Bronchial epithelial cell (primary cell): Measurements from ENCODE around the gene YWHAG. TPM values are rescaled to one million over a fixed set of nuclear protein-coding genes. Genes with fewer than 3 reads are reported as not detected.

ENCODE experiments used
- DNase-seq: peaks from one replicate; pipeline ENCODE4 v3.0.0-alpha.2; 2010; ENCODE audit warnings: low read depth
- FAIRE-seq: peaks from 2 replicates; lab custom pipeline; 2011; peaks lifted over from hg19 to GRCh38; lab: Jason Lieb, UNC
- H3K27me3 ChIP-seq: 2 replicates; pipeline ENCODE4 v1.5.1; 2011; ENCODE audit warnings: low read length; ENCODE audit not compliant: control insufficient read depth, insufficient read depth
- H3K36me3 ChIP-seq: 2 replicates; pipeline ENCODE4 v1.5.1; 2011; ENCODE audit warnings: low read length; ENCODE audit not compliant: control insufficient read depth, insufficient read depth
- H3K4me3 ChIP-seq: 2 replicates; pipeline ENCODE4 v1.5.1; 2011; ENCODE audit warnings: mild to moderate bottlenecking, low read depth, low read length, control low read depth
- CTCF ChIP-seq: IDR thresholded peaks from 2 replicates; pipeline ENCODE4 v1.5.1; 2011; ENCODE audit warnings: mild to moderate bottlenecking, moderate library complexity, low read length, control low read depth, inconsistent platforms; ENCODE audit not compliant: insufficient read depth, severe bottlenecking
- total RNA-seq: library from RNA; depleted of rRNA; stranded (reverse); fragments of >200 nt; gene quantifications from 2 replicates; pipeline ENCODE4 v1.2.1, GENCODE V29; 2014

The YWHAG gene
- total RNA-seq, 1 donor from 2014 or later, result 112 TPM

- no peaks in the 10 kb centered on the region for H3K36me3 ChIP-seq
- H3K4me3 ChIP-seq, result no peak overlapping the region
- DNase-seq, result no peak
- no peak for FAIRE-seq
- H3K27me3 ChIP-seq, result no peaks in the 10 kb centered on the region
- no peak for TF ChIP-seq CTCF
Measured at GRCh38 chr7:76381814-76382213, 23.0 kb upstream of the YWHAG start.

GRCh38 chr7:76380623-76380966 is 21.8 kb upstream of the YWHAG start:
- no peaks in the 10 kb centered on the region for H3K27me3 ChIP-seq
- H3K36me3 ChIP-seq, result no peaks in the 10 kb centered on the region
- DNase-seq (no peak), FAIRE-seq (no peak)
- no peak overlapping the region for H3K4me3 ChIP-seq
- TF ChIP-seq CTCF, result no peak

GRCh38 chr7:76377186-76377918 is 18.6 kb upstream of the YWHAG start:
- DNase-seq (no peak), FAIRE-seq (no peak)
- no peak overlapping the region for H3K4me3 ChIP-seq
- H3K36me3 ChIP-seq, result no peaks in the 10 kb centered on the region
- no peak for TF ChIP-seq CTCF
- no peaks in the 10 kb centered on the region for H3K27me3 ChIP-seq

GRCh38 chr7:76375251-76375650 is 16.5 kb upstream of the YWHAG start:
- Histone ChIP-seq H3K36me3 (no peaks in the 10 kb centered on the region), H3K4me3 (no peak overlapping the region), H3K27me3 (no peaks in the 10 kb centered on the region)
- TF ChIP-seq CTCF, result no peak
- DNase-seq, result no peak
- FAIRE-seq, result no peak

GRCh38 chr7:76372984-76373833 is 14.4 kb upstream of the YWHAG start:
- TF ChIP-seq CTCF, result no peak
- FAIRE-seq, result no peak
- Histone ChIP-seq H3K36me3 (no peaks in the 10 kb centered on the region), H3K27me3 (no peaks in the 10 kb centered on the region), H3K4me3 (no peak overlapping the region)
- peak; percentile 89 for DNase-seq
